ENCODE results near the gene ZMAT3.

The ZMAT3 gene

GRCh38 chr3:179105881-179106280 lies 34.3 kb upstream of the ZMAT3 start:
- CTCF ChIA-PET: interaction anchor here (0.6 to 2.1 kb wide), 6 partner anchors 13 to 214 kb away, joined by 3 to 10 read pairs (median 4); no protein-coding TSS in a partner anchor
- Histone ChIP-seq H3K4me1 (ENCODE audit: control insufficient read depth, insufficient read depth, low read length) (no peaks in the 10 kb centered on the region), H3K9me3 (ENCODE audit: control insufficient read depth, insufficient read depth, low read depth, low read length) (no peaks in the 10 kb centered on the region), H3K4me3 (ENCODE audit: low read depth, low read length) (no peak overlapping the region), H3K27ac (ENCODE audit: extremely low read depth, low read depth, low read length) (no peak overlapping the region), H3K36me3 (ENCODE audit: control insufficient read depth in 2 of 2, insufficient read depth in 1 of 2, low read length in 2 of 2) (no peaks in the 10 kb centered on the region)
- no peak for TF ChIP-seq AEBP2 (tag by site-specific recombination; IDR thresholded peaks at IDR 0.05; ENCODE audit: borderline replicate concordance)
- POLR2A ChIA-PET: no interaction called here

GRCh38 chr3:179100652-179101051 lies 29.0 kb upstream of the ZMAT3 start:
- TF ChIP-seq ZFP41 (tag by site-specific recombination; IDR thresholded peaks at IDR 0.05; ENCODE audit: borderline replicate concordance) (no peak), KLF8 (tag by site-specific recombination; IDR thresholded peaks at IDR 0.05) (no peak), OSR2 (tag by site-specific recombination; IDR thresholded peaks at IDR 0.05) (no peak), RBAK (tag by site-specific recombination; IDR thresholded peaks at IDR 0.05) (no peak), HOXD13 (CRISPR knock-in tag; IDR thresholded peaks at IDR 0.05; ENCODE audit: borderline replicate concordance) (no peak), ZNF416 (tag by site-specific recombination; IDR thresholded peaks at IDR 0.05) (no peak), ZNF843 (tag by site-specific recombination; IDR thresholded peaks at IDR 0.05) (no peak), ZNF148 (tag by site-specific recombination; IDR thresholded peaks at IDR 0.05; ENCODE audit: borderline replicate concordance) (no peak), ZNF473 (tag by site-specific recombination; IDR thresholded peaks at IDR 0.05) (no peak), ZSCAN5A (tag by site-specific recombination; IDR thresholded peaks at IDR 0.05) (no peak), REST (tag by site-specific recombination; IDR thresholded peaks at IDR 0.05) (no peak), ZNF704 (tag by site-specific recombination; IDR thresholded peaks at IDR 0.05) (no peak)
- ChIA-PET POLR2A (no interaction called here), CTCF (interaction anchor here (0.6 to 1.3 kb wide), 4 partner anchors 19 to 215 kb away, joined by 3 to 4 read pairs (median 4); no protein-coding TSS in a partner anchor)
- Histone ChIP-seq H3K36me3 (ENCODE audit: control insufficient read depth in 2 of 2, insufficient read depth in 1 of 2, low read length in 2 of 2) (no peaks in the 10 kb centered on the region), H3K27ac (ENCODE audit: extremely low read depth, low read depth, low read length) (no peak overlapping the region), H3K4me3 (ENCODE audit: low read depth, low read length) (no peak overlapping the region), H3K4me1 (ENCODE audit: control insufficient read depth, insufficient read depth, low read length) (no peaks in the 10 kb centered on the region), H3K9me3 (ENCODE audit: control insufficient read depth, insufficient read depth, low read depth, low read length) (no peaks in the 10 kb centered on the region)

All from HEK293 (cell line).